HEK293 (cell line): Measurements from ENCODE around the gene AIRE.

Experiments
- CTCF ChIP-seq: fragments of 450-650 bp; formaldehyde crosslinking; IDR thresholded peaks from 2 replicates; pipeline ENCODE4 v1.5.1; 2016; ENCODE audit warnings: missing biosample characterization, missing genetic modification characterization
- ZXDB ChIP-seq: fragments of 450-650 bp; formaldehyde crosslinking; IDR thresholded peaks from 2 replicates; pipeline ENCODE4 v1.5.1; 2016; ENCODE audit warnings: missing biosample characterization, missing genetic modification characterization

DNA sequence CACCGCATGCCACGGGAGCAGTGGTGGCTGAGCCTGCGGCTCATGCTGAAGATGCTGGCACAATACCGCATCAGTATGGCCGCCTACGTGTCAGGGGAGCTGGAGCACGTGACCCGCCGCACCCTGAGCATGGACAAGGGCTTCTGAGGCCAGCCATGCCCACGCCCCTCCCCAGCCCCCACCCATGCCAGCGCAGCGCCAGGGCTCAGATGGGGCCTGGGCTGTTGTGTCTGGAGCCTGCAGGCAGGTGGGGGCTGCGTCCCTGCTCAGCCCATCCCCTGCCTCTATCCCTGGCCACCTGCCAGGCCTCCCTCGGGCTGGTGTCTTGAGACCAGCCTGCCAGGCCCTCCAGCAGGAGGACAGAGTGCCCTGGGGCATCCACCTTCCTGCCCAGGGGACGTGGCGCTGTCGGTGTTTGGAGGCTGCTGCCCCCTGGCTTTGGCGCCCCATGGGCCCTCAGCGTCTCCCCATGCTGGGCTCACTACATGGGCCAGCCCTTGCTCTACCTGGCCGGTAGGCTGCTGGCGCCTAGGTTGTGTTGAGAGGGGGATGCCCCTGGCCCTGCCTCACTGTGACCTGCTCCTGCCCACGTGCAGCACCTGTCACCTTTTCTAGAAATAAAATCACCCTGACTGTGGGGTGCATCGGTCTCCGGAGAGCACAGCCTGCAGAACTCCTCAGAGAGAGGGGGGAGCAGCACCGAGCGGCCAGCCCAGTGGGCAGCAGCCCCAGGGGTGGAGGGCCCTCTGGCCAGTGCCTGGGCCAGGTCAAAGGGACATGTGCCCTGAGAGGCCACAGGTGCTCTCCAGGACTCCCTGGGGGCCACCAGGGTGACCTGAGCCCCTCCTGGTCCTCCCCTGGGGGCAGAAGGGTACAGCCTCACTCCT, 41.3 kb downstream of the AIRE start:
- TF ChIP-seq ZXDB (tag by site-specific recombination) = no peak
- TF ChIP-seq CTCF (tag by site-specific recombination) = no peak
